Head of caudate nucleus (tissue), 42 donors: Measurements from ENCODE around the gene IL17B.
A peak's percentile ranks its signal among the peaks of the same experiment; 100 is the strongest.

Source experiments
- DNase-seq, 42 donors: peaks; one replicate each; pipeline versions ENCODE4 v3.0.0 to v3.0.0-alpha.2; 2020 to 2021; ENCODE audit warnings: mixed read lengths in 7 of 42
- intact Hi-C: fragments of 100-400 bp; cut with DNase I; formaldehyde crosslinking; loops from one replicate; pipeline ENCODE4 v1.15.0; 2022

Gene IL17B

DNA sequence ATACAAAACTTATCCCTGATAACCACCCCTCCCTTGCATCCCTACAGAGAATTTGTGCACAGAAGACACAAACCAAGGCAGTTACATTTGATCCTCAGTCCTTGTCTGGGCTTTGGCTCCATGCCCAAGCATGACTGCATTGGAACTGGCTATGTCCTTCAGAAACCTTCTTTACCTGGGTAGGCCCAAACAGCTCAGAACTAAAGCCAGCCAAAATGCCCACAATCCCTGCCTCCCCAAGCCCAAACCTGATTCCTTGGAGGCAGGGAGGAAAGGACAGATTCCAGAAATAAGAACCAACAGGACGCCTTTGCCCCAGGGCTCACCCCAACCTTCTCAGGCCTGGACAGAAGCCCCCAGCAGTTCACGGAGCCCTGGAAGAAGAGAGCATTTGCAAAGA is 8.2 kb downstream of the IL17B start:
- DNase-seq = peak in 1 of 42 donors; percentile 34
- intact Hi-C loops = loop anchor here (10.0 kb wide), 1 partner anchor 56 kb away; no protein-coding TSS in a partner anchor

DNA sequence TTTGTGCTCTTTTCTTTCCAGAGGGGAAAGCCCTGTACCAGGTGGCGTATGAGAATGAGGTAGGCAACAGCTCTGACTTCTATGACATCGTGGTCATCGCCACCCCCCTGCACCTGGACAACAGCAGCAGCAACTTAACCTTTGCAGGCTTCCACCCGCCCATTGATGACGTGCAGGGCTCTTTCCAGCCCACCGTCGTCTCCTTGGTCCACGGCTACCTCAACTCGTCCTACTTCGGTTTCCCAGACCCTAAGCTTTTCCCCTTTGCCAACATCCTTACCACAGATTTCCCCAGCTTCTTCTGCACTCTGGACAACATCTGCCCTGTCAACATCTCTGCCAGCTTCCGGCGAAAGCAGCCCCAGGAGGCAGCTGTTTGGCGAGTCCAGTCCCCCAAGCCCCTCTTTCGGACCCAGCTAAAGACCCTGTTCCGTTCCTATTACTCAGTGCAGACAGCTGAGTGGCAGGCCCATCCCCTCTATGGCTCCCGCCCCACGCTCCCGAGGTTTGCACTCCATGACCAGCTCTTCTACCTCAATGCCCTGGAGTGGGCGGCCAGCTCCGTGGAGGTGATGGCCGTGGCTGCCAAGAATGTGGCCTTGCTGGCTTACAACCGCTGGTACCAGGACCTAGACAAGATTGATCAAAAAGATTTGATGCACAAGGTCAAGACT is 11.0 kb downstream of the IL17B start:
- intact Hi-C loops = loop anchor here (10.0 kb wide), 1 partner anchor 207 kb away; no protein-coding TSS in a partner anchor
- no peak for DNase-seq

DNA sequence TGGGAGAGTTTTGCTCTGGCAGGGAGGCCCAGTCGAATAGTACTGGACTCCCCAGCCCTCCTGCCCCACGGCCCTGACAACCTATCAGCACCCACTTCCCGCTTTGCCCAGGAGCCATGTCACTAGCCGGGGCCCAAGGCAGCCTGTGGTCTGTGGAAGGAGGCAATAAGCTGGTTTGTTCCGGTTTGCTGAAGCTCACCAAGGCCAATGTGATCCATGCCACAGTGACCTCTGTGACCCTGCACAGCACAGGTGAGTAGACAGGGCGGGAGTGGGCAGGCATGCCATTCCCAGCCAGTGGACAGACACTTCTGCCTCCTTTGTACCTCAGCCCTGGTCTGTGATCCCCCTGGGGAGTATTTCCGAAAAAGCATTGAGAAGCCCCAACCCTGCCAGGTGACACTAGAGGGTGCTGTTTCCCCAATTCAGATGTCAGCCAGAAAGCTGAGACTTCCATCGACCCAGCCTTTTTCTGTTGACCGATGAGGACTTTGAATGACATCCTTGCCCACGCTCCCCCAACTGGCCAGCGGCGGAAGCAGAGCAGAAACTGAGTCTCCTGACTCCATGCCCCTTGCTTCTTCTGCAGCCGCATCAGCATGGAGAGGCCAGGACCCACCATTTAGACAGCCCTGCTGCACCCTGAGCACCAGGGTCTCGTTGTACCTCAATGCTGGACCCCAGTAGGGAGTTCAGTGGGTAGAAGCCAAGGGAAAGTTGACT is 11.7 kb downstream of the IL17B start:
- intact Hi-C loops = loop anchor here (10.0 kb wide), 1 partner anchor 207 kb away; no protein-coding TSS in a partner anchor
- peak in 40 of 42 donors; percentile 23 to 80 (median 59) for DNase-seq

DNA sequence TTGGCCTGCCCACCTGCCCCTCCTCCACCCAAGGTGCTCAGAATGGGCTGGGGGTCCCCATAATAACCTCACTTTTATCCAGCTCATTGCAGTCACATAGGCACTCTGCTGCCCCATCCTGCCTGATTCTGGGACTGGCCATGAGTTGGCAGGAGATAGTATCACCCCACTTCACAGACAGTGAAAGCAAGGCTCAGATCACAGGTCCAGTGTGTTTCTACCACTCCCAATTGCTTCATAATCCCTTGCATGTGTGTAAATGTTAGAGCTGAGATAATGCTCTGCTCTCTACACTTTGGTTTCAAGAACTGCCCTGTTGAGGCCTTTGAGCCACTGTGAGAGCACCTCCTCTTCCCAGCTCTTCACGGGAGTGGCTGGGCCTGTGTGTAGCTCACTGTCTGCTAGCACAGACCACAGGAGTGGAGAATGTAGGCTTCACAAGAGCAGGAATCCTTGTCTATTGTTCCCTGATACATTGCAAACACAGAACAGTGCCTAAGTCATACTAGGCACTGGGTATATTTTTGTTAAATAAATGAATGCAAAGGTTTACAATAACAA is 12.8 kb downstream of the IL17B start:
- intact Hi-C loops = loop anchor here (10.0 kb wide), 1 partner anchor 209 kb away; no protein-coding TSS in a partner anchor
- DNase-seq = no peak

DNA sequence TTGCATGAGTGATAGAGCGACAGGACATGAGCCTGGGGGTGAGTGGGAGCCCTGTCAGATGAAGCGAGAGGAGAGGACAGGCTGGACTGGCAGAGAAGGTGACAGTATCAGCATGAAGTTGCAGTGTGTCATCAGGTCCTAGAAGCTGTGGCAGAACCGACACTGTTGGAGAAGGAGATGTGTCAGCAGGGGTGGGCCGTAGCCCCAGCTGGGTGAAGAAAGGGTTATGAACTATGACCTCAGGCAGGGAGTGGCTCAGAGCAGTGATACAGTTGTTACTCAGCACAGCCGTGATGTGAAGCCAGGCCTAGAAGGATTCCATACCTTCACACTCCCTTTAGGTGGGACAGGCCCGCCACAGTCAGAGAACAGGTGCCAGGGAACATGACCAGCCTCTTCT is 13.7 kb downstream of the IL17B start:
- intact Hi-C loops = loop anchor here (10.0 kb wide), 1 partner anchor 209 kb away; no protein-coding TSS in a partner anchor
- no peak for DNase-seq

DNA sequence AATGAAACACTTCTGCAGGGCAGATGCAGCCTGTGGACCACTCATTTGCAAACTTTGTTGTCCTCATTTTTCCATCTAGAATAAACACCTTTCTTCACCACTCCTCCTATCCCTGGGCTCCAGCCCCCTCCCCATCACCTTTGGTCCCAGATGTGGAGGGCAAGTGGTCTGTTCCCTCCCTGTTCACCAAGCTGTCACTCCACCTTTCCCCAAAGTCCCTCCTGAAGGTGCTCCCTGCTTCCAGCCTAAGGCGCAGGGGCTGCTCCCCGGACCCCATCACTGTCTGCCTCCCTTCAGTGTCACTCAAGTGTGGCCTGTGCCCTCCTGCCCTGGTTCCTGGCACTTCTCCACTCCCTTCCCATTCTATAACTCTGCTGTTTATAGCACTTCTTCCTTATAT is 14.4 kb downstream of the IL17B start:
- DNase-seq = no peak
- intact Hi-C loops = loop anchor here (10.0 kb wide), 1 partner anchor 210 kb away; no protein-coding TSS in a partner anchor

DNA sequence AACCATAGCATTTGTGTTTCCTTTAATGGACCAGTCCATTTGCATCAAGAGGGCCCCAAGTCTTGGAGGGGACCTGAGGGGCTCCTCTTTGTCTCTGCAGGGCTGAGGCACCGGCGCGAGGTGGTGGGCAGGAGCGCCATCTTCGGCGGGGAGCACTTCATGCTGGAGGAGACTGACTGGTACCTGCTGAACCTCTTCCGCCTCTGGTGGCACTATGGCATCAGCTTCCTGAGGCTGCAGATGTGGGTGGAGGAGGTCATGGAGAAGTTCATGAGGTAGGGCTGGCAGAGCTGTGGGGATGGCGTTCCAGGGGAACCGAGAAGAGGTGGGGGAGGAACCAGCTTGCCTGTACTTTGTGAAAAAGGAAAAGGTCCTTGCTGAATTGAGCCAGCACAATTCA is 15.2 kb downstream of the IL17B start:
- no peak for DNase-seq
- intact Hi-C loops = loop anchor here (10.0 kb wide), 1 partner anchor 211 kb away; no protein-coding TSS in a partner anchor

DNA sequence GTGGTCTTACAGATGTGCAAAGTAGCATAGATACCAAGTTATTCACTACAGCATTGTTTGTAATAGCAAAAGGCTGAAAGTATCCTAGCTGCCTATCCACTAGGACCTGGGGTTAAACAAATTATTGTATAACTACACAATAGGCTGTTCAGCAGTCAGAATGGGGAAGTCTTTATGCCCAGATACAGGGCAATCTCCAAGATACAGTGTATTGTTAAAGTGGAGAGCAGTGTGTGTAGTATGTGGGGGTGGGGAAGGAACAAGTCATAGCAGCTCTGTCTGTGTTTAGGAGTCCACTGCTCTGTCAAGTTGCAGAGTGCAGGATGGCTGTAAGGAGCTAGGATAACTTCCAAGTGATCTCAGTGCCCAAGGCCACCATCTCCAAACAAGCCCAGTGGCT is 15.7 kb downstream of the IL17B start:
- intact Hi-C loops = loop anchor here (10.0 kb wide), 1 partner anchor 211 kb away; no protein-coding TSS in a partner anchor
- DNase-seq = no peak

DNA sequence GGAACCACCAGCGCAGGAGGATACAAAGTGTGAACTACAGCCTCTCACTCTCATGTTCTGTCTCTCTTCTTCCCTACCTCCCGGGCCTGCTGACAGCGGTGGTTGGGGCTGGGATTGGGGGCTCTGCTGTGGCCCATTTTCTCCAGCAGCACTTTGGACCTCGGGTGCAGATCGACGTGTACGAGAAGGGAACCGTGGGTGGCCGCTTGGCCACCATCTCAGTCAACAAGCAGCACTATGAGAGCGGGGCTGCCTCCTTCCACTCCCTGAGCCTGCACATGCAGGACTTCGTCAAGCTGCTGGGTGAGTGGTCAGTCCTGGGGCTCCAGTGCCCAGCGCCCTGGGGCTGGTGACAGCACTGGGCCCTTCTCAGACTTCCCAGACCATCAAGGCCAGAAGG is 16.6 kb downstream of the IL17B start:
- intact Hi-C loops = loop anchor here (10.0 kb wide), 1 partner anchor 212 kb away; no protein-coding TSS in a partner anchor
- DNase-seq = no peak

DNA sequence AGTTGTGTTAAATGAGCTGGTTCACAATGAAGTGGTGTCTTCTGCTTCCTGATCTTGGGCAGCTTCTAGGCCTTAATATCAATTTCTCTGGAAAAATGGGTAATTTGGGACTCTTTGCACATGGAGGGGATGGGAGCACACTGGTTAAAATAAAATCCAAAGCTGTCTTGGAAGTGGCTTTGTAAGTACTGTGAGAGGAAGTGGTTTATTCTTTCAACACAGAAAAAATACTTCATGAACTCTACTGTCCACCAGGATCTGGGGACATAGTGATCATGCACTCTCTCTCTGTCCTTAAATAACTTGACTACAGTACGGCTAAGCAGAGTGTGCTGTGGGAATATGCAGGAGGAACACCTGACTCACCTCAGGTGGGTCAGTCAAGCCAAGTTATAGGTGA is 18.8 kb downstream of the IL17B start:
- no peak for DNase-seq
- intact Hi-C loops = loop anchor here (10.0 kb wide), 1 partner anchor 215 kb away; no protein-coding TSS in a partner anchor

DNA sequence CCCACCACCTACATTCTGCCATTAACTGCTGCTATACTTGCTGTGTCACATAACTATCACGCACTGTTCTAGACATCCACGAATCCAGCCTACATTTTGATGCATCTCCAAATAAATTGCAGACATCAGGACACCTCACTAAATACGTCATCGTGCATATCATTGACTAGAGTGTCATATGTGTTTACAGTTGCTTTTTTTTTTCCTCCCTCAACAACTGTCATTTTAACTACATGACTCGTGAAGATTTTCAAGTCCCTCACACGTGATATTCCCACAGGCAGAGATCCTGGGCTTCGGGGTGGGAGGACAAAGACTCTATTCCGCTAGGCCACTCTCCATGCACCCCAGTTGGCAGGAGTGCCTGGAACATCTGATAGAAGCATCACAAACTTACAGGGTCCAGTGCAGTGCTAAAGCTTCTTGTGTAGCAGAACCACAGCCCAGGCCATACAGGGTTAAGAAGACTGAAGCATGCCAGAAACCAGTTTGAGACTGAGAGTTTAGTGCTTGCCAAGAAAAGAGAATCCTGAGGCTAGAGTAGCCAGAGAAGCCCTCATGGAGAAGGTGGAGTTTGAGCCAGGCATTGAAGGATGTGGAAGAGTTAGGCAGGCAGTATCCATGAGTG is 20.1 kb downstream of the IL17B start:
- intact Hi-C loops = no loop called here
- DNase-seq = peak in 8 of 42 donors; percentile 11 to 43 (median 21)

DNA sequence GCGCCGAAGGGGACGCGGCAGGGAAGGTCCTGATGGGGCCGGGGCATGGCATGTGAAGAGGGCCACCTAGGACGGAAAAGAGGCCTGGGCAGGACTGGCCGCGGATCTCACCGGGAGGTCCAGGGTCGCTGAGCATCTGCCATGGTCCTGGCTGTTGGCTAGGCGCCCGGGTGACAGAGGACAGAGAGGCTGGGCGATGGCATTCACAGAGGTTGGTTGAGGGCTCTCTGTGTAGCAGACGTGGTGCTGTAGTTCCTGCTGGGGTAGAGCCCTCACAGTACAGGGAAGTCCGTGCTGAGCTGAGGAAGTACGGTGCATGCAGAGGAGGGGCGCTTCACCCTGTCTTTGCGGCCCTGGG is 20.8 kb downstream of the IL17B start:
- DNase-seq = peak in 39 of 42 donors; percentile 13 to 78 (median 50)
- intact Hi-C loops = no loop called here

DNA sequence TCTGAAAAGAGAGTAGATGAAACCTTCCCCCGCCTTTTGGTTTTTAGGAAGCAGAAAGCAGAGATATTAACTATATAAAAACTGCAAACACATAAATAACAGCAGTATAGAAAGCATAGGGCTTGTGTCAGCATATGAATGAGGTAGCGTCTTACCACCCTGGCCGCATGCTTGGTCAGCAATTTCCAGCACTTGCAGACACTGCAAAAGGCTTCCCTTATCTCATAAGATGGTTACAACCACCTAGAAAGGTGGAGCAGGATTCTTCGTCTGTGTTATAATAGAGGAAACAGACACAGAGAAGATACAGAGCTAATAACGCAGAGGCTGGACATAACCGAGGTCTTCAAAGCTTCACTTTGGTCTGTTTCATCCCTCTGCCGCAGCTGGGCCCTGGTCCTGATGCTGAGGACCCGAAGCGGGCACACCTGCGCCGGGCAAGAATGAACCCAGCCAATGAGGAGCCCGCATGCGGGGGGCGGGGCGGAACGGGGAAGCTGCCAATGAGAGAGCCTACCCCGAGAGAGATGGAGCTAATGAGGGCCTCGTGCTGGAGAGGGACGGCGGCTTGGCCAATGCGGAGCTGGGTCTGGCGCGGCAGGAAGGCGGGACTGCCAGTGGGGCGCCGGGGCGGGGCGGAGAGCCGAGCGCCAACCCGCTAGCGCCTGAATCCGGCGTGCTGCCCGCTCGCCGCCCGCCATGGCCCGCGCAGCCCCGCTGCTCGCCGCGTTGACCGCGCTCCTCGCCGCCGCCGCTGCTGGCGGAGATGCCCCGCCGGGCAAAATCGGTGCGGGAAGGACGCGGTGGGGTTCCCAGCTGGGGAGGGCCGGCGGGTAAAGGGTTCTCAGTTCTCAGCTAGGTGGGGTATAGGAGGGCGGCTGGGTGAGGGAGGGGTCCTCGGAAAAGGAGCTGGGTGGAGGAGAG is 21.5 kb downstream of the IL17B start, which contains the start of gene PCYOX1L:
Gene PCYOX1L (plus strand): TSS at position 677 of the 924 bp plus-strand sequence. CDS start 23 bp downstream, at position 700.
- intact Hi-C loops = no loop called here

DNA sequence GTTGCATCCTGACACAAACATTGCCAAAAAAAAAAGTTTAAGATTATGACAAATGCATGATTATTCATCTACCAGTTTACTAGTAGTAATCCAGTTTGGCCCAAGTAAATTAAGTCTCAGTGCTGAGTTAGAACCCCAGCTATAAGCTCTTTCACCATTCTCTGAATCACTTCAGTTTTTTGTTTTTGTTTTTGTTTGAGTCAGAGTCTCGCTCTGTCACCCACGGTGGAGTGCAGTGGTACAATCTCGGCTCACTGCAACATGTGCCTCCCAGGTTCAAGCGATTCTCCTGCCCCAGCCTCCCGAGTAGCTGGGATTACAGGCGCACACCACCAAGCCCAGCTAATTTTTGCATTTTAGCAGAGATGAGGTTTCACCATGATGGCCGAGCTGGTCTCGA is 22.7 kb downstream of the IL17B start:
- DNase-seq = no peak
- intact Hi-C loops = no loop called here

More for the DNA sequence above, 21.5 kb downstream of the IL17B start, which contains the start of gene PCYOX1L:
- peak; percentile 93 to 100 (median 98) for DNase-seq

DNA sequence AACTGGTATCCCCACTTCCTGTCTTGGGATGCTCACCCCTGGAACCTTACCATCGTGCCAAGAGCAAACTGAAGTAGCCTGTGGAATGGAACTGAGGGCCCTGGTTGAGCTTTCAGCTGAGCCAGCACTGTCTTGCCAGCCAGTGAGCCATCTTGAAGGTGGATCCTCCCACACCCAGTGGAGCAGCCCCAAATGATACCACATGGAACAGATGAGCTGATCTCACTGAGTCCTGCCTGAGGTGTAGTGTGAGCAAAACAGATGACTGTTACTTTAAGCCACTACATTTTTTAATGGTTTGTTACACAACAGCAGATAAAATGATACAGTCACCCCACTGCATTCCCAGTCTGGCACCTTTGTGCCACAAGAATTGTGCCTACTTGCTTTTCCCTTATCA is 23.4 kb downstream of the IL17B start:
- no peak for DNase-seq
- intact Hi-C loops = no loop called here

DNA sequence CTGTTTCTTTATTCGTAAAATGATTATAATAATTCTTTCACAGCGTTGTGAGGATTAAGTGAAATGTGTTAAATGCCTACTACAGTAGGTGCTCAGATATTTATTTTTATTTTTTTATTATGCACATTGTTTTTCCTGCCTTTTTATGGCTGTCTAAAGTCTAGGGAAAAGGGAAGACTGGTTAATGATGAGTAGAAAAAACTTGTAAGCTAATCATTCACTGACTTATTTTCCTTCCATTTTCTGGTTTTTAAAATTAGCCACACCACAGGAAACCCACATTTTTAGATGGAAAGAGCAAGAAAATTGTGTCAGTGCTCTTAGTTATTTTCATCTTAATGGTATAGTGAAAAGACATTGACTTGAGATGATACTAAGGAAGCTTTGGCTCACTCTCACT is 25.2 kb downstream of the IL17B start:
- intact Hi-C loops = no loop called here
- DNase-seq = no peak

DNA sequence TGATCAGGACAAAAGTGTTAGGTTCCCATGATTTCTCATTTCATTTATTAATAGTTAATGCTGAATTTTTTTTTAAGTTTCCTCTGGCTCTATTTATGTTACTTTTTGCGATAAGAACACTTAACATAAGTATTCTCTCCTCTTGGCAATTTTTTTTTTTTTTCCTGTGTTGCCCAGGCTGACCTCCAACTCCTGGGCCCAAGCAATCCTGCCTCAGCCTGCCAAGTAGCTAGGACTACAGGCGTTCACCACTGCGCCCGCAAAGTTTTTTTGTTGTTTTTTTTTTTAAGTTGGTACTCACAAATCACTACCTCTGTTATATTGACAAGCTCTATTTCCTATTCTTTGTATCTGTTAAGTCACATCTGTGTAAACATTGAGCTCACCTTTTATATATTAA is 26.9 kb downstream of the IL17B start:
- DNase-seq = no peak
- intact Hi-C loops = no loop called here

DNA sequence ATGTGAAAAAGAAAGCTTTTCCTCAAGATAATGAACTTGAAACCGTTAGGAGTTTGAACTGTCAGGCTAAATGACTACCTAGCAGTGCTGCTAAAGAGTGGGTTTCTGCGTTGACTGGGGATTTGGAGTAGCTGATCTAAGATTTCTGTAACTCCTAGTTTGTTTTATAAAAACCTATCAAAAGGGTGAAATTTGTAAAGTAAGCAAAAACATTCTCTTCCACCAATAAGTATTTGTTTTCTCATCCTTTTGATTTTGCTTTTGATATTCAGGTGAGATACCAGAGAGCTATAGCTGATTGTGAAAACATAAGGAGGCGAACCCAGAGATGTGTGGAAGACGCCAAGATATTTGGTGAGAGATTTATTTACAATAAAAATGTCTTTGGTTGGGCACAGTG is 29.7 kb downstream of the IL17B start:
- intact Hi-C loops = no loop called here

More for the DNA sequence above, 29.7 kb downstream of the IL17B start:
- no peak for DNase-seq
